Hindlimb muscle (tissue), 1 donor: ENCODE data around the gene ATPAF1. TPM values are rescaled to one million over a fixed set of nuclear protein-coding genes. Genes with fewer than 3 reads are reported as not detected.
A peak's percentile ranks its signal among the peaks of the same experiment; 100 is the strongest.

Experiments used
- DNase-seq: peaks from one replicate; pipeline ENCODE4 v3.0.0-alpha.2; 2013
- polyA plus RNA-seq: library from polyadenylated mRNA; unstranded; fragments of 120-200 nt; gene quantifications from one replicate; pipeline ENCODE4 v1.2.1, GENCODE V29; 2013; ENCODE audit not compliant: insufficient read length

The ATPAF1 gene
- polyA plus RNA-seq, 1 donor = 51.7 TPM

- peak; percentile 92 for DNase-seq
Observed at GRCh38 chr1:46613661-46614603, 54.2 kb downstream of the ATPAF1 start.

GRCh38 chr1:46612937-46613660 is 55.1 kb downstream of the ATPAF1 start:
- DNase-seq = no peak

- DNase-seq = no peak
Observed at GRCh38 chr1:46611691-46612221, 56.4 kb downstream of the ATPAF1 start.

- DNase-seq = no peak
Observed at GRCh38 chr1:46607345-46608130, 60.6 kb downstream of the ATPAF1 start.

GRCh38 chr1:46606255-46606965 is 61.8 kb downstream of the ATPAF1 start:
- no peak for DNase-seq

- DNase-seq = no peak
Observed at GRCh38 chr1:46605232-46605631, 62.9 kb downstream of the ATPAF1 start.

GRCh38 chr1:46603858-46604549 is 64.2 kb downstream of the ATPAF1 start, which contains the start of gene MKNK1:
Gene MKNK1 (minus strand): TSS chr1:46604268. CDS start chr1:46583327, 20,941 bp downstream.
- peak; percentile 99 for DNase-seq

- no peak for DNase-seq
Observed at GRCh38 chr1:46603481-46603857, 64.7 kb downstream of the ATPAF1 start.

GRCh38 chr1:46601257-46602007 is 66.7 kb downstream of the ATPAF1 start:
- DNase-seq = no peak

- no peak for DNase-seq
Observed at GRCh38 chr1:46599059-46599970, 68.8 kb downstream of the ATPAF1 start.

- no peak for DNase-seq
Observed at GRCh38 chr1:46596846-46597245, 71.3 kb downstream of the ATPAF1 start.

- DNase-seq = no peak
Observed at GRCh38 chr1:46596036-46596435, 72.1 kb downstream of the ATPAF1 start.

- peak; percentile 49 for DNase-seq
Observed at GRCh38 chr1:46595127-46595526, 73.0 kb downstream of the ATPAF1 start.

GRCh38 chr1:46594063-46594462 is 74.1 kb downstream of the ATPAF1 start:
- no peak for DNase-seq

- no peak for DNase-seq
Observed at GRCh38 chr1:46592823-46593222, 75.3 kb downstream of the ATPAF1 start.

- DNase-seq = no peak
Observed at GRCh38 chr1:46589529-46589928, 78.6 kb downstream of the ATPAF1 start.

GRCh38 chr1:46587069-46587468 is 81.1 kb downstream of the ATPAF1 start:
- no peak for DNase-seq

GRCh38 chr1:46585312-46585938 is 82.7 kb downstream of the ATPAF1 start:
- no peak for DNase-seq

- no peak for DNase-seq
Observed at GRCh38 chr1:46583494-46583893, 84.7 kb downstream of the ATPAF1 start.
